H1 (cell line): ENCODE data around the gene PHEX.

Experiments
- GABPA ChIP-seq: IDR thresholded peaks from 2 replicates; pipeline ENCODE4 v1.6.1; 2011; ENCODE audit warnings: mild to moderate bottlenecking, low read length, moderate library complexity, borderline replicate concordance; ENCODE audit not compliant: insufficient read depth
- POLR2AphosphoS5 ChIP-seq: IDR thresholded peaks from 2 replicates; pipeline ENCODE4 v1.6.1; 2011; ENCODE audit warnings: low read depth, low read length

GRCh38 chrX:22097012-22097694 is 65.0 kb downstream of the PHEX start:
- TF ChIP-seq POLR2AphosphoS5 (no peak), GABPA (no peak)
